Kidney glomerular epithelial cell (primary cell): ENCODE measurements around the gene COL23A1.
A peak's percentile ranks its signal among the peaks of the same experiment; 100 is the strongest.

Source experiments
- DNase-seq: peaks from one replicate; lab custom pipeline; 2025; lab: John Stamatoyannopoulos, UW

The COL23A1 gene

DNA sequence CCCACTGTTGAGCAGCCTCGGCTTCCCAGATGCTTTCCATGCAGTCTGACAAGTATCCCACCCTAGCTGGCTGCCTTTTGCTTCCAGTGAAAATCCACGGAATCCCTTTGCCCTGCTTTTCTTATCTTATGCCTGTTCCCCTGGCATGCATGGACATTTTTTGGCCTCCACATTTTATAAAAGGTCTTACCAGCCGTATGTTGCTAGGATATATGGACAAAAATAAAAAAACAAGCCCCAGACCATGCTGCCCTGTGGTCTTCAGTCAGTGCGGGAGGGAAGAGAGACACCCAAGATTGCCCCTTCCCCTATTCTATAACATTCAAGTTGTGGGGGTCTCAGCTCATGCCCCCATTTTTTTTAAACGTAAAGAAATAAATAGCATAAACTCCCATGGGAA, 129.6 kb downstream of the COL23A1 start:
- DNase-seq: no peak

DNA sequence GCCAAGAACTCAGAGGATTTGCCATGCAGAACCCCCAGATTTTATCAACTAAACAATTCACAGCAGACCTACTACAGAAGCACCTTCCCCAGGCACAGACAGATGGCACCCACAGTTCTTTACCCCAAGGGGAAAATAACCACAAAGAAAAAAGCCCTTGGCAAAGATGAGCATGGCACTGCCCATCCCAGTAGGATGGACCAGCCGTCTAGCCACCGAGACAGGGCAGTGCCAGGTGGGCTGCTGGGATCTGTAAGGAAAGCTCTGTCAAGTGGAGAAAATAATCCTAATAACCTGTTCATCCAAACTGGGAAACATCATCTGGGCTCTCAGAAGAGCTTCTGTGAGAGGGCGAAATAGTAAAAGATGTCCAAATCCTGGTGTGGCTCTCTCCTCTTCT, 130.0 kb downstream of the COL23A1 start:
- no peak for DNase-seq

DNA sequence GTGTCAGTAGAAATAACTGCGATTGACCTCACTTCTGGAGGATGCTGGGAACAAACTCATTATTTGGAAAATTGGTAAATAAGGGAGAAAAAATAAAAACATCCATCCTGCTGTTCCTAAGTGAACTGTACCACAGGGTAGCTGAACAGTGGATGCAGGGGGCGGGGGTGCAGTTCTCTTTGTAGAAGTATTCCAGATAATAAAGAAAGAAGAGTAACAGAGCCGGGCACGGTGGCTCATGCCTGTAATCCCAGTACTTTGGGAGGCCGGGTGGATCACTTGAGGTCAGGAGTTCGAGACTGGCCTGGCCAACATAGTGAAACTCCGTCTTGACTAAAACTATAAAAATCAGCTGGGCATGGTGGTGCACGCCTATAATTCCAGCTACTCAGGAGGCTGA, 132.1 kb downstream of the COL23A1 start:
- DNase-seq: no peak

DNA sequence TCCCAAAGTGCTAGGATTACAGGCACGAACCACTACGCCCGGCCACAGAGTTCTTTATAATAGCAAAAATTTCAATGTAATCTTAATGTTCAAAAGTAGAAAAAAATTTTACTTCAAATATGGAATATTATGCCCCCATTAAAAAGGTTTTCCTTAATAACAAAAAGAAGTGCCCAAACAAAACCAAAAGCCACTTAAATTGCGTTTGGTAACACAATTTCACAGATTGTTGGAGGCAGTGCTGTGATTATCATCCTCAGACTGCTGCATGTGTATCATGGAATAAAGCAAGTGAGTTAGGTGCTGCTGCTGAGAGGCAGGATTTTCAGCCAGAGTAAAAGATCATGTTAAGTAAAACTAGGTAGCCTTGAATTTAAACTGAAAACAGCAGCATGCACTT, 132.7 kb downstream of the COL23A1 start:
- no peak for DNase-seq

DNA sequence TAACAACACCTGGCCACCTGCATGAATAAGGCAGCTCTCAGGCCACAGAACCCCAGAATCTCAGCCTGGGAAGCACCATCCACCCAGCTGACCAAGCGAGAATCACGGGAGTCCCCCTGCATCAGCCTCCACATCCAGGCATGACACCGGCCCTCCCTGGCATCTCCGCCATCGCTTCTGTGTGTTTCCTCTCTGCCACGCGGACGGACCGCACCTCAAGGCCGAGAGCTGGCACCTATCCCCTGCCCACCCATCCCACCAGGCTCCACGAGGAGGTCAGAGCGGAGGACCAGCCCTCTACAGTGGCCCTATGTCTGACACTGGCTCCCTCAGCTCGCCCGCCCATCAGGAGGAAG, 134.7 kb downstream of the COL23A1 start:
- DNase-seq: no peak

DNA sequence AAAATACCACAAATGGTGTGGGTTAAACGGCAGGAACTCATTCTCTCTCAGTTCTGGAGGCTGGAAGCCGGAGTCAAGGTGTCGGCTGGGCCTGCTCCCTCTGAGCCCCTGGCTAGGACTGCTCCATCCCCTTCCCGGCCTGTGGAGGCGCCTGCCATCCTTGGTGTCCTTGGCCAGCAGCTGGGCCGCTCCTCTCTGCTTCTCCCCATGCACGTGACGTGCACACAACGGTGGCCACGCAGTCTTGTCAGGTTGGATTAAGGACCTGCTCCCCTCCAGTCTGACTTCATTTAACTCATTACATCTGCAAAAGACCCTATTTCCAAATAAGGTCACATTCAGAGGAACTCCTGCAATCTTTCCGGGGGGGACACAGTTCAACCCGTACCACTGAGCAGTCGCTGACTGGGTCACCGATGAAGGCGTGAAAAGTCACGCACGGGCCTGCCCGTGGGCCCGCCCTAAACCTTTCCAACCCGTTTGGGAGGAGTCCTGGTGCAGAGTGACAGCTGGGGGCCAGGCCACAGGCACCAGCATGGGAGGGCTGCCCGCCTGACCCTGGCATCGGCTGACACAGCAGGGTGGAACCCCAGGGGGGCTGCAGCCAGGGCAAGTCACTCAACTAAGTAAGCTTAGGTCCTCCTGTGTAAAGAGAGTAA, 135.2 kb downstream of the COL23A1 start:
- no peak for DNase-seq

DNA sequence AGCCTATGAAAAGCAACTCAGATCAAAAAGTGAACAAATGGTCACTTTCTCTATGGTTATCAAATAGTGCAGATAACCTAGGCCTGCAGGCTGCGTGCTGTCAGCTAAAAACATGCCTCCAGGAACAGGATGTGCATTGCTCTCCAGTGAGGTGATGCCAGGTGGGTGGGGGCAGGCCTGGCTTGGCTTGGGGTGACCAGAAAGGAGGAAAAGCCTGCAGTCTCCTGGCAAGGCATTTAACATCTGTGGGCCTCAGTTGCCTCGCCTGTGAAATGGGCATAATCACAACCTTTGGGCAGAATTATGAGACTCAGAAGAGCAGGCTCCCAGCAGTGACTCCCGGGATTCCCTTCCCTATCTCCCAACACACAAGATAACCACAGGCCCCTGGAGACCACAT, 135.9 kb downstream of the COL23A1 start:
- no peak for DNase-seq

DNA sequence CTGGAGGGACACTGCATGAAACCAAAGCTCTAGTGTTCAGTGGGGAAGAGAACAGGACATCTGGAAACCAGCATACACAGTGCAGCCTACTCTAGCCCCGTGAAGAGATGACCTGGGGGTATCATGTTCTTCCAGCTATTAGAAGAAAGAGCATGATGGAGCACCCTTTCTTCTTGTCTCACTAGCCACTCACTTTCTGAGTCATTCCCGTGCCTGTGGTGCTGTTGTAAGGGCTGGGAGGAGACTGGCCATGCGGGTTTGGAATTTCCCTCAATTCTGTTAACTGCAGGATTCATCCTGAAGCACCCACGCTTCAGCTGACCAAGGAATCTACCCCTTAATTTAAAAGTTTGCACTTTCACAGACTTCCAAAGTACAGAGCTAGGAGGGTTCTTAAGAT, 137.0 kb downstream of the COL23A1 start:
- DNase-seq: peak; percentile 77

DNA sequence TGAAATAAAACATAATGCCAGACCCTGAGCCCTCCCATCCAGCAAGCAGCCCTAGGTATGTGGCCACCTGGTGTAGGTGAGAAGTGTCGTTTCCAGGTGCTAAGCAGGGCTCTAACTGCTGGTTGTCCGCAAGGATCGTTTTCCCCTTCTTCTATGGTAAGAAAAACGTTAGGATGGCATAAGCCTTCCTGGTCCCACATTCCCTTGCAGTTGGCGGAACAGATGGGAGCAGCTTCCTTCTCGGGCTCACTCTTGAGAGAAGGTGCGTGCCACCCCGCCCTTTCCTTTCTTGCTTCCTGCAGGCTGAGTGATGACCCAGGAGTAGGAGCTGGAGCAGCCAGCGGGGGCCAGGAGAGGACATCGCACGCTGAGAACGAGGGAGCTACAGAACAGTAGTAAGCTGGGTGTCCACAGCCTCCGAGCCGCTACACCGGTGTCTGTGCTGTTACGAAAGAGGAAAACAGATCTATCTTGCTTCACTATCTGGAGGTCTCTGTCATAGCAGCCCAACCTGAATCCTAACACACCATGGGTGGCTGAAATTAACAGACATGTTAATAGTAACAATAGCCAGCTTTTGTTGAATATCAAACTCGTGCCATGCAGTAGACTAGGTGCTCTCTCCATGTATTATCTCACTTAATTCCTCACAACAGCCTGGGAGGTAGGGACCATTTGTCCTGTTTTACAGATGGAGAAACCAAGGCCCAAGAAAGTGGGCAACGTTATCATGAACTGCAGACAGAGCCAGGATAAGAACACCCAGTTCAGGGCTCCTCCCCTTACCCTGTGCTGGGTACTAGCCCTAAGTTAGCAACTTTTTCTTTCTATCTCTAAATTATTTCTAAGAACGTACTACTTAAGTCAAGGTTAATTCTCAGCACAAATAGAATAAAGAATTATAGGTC, 139.8 kb downstream of the COL23A1 start:
- no peak for DNase-seq

DNA sequence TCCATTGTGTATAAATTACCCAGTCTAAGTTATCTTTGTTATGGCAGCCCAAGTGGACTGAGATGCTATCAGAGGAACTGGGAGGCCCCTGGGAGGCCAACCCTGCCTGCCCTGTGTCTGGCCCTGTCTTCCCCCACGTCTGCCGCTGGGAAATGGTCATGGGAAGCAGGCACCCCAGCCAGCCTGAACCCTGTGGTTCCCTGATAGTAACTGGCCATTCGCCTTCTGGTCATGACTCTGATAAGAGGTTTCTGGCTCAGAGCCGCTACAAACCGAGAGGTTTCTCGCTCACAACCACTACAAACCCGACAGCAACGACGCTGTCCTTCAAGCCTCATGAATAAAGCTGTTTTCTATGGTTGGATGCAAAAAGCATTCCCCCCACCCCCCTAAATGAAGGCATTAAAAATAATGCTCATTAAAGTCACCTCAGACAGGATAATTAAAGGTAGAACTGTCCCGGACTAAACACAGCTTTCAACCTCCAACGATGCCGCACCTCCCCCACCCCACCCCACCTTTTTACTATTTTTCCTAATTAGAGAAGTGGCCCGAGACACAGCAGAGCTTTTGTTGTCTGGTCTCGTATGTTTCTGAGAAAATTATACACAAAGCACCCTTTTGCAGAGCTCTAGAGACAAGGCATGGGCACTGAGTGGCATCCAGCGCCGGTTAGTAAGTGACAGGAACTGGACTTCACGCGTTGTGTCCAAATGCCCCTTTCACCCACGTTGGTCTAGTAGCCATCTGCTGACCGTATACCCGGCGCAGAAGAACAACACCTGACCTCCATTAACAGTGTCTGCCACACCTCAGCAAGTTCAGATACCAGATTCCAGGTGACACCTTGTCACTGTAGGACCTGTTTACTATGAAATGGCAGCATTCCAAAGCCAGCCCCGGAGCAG, 140.8 kb downstream of the COL23A1 start:
- DNase-seq: no peak

DNA sequence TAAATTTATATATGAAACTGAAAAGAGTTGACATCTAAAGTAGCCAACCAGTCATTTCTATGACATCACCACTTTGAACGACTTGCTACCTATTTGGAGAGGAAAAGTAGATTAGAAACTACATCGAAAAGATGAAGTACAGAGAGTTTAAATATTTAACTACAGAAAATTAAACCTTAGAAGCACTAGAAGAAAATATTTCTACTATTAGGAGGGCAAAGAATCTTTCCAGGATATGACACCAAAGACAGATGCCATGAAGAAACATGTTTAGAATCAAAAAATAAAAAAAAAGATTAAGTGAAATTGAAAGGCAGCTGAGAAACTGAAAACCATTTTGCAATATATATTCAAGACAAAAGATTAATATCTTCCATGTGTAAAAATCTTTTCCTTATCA, 144.7 kb downstream of the COL23A1 start:
- DNase-seq: no peak

DNA sequence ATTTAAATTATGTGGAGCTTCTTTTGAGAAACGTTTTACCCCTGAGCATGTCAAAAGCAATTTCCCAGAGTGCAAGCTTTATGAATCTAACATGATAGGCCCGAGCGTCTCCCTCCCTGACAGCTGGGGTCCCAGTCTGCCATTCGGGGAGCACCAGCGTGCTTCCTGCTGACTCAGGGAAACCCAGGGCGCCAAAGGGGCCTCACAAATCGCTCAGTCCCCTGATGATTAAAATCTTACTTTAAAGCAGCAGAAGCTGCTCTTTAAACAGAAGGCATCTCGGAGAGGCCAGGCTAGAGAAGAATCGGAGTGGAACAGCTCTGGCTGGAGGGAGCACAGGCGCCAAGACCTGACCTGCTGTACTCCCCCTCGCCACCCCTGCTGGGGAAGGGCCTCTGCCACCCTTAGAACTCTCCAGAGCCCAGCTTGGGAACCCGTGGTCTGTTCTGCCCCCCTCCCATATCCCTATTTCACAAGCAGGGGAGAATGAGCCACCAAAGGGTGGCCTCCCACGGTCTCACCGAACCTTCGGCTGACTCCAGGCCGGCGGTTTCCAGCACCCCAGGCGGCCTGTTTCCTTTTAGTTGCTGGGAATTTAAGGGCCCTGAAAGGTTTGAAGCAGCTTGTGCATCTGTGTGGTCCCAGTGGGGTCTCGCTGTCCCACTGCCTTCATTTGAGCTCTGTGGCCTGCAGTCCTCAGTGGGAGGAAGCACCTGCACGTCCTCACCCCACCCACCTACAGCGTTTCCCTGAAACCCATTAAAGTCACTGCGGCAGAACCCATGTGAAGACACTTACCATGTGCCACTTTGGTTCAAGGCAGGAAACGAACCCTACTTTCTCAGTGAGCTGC, 147.6 kb downstream of the COL23A1 start:
- no peak for DNase-seq

DNA sequence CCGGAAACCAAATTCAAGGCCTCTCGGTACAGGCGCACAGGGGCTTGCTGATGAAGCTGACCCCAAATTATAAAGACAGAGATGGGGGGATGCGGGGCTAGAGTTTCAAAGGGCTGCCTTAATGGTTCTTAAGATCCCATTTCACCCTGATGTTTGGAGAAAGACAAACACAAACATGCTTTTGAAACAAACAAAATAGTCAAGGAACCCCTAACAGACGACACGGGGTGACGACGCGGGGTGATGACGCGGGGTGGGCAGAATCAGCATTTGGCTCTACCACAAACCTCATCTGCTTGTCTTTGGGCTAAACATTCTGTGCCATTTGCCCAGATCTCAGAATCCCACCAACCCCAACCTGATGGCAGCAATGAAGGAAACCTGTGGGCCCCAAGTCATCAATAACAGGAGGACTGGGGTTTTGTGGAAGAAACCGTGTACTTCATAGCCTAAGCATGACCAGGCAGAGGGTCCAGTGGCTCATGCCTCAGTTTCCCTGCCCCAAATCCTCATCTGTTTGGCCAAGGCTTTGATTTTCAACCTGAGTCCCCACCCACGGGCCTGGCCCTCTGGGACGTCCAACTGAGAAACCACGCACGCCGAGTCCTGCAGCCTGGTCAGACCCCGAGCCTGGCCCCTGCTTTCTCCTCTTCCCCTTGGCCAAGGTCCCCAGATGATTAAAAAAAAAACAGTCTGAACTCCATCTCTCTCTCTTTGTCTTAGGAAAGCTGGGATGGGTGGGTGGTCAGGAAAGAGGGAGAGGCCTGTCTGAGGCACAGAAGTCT, 148.5 kb downstream of the COL23A1 start:
- no peak for DNase-seq

DNA sequence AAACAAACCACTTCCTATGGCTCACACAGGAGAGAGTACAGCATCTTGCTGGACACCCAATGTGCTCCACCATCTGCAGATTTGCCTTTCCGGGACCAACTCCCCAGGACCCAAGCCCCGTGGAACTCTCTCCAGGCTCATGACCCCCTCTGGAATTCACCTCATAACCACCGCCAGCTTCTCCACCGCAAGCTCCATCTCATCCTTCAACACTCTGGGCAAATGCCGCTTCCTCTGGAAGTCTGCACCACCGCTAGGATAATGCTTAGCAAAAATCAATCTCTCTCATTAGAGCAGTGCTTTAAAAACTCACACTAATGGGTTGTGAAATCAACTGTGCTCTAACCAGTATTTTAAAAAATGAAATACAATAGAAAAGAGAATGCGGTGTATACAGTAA, 150.0 kb downstream of the COL23A1 start:
- DNase-seq: no peak

DNA sequence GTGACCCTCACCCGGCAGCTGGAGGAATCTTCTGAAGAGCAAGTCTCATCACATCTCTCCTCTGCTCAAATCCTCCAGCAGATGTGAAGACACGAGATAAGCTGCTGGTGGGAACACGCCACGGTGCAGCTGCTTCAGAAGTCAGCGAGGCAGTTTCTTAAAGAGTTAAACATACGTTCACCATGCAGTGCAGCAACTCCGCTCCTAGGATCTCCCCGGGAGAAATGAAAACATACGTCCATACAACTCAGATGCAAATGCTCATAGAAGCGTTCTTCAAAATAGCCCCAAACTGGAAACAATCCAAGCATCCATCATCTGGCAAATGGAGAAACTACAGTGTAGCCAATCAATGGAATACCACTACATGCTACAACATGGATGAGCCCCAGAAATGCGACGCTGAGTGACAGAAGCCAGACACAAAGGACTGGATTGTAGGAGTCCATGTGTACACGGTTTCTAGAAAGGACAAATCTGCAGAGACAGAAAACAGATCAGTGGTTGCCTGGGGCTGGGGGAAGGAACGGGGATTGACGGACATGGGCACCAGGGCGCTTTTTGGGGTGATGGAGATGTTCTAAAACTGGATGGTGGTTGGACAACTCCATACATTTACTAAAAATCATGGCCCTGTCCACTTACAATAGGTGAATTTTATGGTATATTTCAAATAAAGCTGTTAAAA, 150.6 kb downstream of the COL23A1 start:
- no peak for DNase-seq

DNA sequence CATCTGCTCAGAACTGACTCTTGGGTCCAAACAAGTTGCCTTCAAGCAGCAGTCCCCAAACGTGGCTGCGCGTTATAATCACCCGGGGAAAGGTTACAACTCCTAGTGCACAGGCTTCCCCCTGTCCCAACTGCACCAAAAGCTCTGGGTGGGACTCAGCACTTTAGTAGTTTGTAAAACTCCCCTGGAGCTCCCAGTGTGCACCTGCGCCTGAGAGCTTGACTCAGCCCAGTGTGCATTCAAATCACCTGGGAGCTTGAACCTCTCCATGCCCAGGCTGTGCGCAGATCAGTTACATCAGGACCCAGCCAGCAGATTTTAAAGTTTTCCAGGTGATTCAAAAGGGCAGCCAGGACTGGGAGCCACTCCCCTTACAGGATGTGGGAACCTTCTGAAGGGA, 151.4 kb downstream of the COL23A1 start:
- no peak for DNase-seq

DNA sequence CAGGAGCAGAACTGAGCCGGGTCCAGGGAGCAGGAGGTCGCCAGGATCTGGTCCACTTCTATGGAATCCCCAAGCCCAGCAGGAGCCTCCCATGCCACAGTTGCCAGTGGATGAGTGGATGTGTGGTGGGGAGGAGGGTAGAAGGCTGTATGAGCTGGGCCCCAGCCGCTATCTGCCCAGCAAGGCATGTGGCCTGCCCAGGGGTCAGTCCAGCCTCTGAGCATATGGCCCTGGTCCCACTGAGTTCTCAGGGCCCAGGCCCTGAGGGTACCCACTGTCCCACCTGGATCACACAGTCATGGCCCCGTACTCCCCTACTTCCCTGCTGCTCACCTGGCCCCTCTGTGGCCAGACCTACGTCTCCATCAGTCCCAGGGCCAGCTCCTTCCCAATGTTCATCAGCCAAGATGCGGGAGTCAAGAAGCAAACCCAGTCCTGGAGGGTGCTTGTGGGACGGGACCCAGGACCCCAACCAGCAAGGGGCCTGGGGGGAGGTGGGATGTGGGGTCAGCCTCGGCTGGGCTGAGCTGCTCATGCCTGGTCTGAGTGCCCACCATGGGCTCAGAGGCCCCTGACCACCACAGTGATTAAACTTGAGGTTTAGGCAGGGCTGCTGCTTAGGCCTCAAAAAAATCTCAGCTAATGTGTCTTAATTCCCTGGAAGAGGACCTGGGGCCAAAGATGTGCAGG, 152.7 kb downstream of the COL23A1 start:
- no peak for DNase-seq

DNA sequence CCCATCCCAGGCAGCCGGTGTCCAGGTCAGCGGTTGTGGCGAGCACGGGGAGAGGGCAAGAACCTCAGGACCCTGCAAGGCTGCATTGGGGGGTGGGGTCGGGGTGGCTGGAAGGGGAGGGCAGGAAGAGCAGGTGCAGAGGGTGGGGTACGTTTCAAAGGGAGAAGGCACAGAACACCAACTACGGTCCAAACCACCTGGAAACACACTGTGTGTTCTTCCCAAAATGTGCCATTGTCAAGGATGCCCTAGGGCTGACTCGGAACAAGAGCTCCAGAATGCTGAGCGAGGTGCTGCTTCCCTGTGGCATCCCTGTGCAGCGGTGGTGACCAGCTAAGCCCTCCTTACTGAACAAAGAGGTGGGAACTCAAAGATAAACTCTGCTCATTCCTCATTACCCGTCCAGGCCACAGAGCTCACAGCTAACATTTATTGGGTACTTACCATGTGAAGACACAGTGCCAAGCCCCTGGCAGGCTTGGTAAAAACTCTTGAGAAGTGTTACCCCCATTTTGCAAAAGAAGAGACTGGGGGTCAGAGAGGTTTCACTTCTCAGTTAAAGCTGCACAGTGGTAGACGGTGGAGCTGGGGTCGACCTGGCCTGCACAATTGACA, 153.8 kb downstream of the COL23A1 start:
- DNase-seq: no peak
